Right lobe of liver (tissue), 6 donors: ENCODE results near the gene THSD7B. TPM values are rescaled to one million over a fixed set of nuclear protein-coding genes. Genes with fewer than 3 reads are reported as not detected.

Source experiments
- ATAC-seq, 4 donors: fragments of 200-7000 bp; cut with Tn5 transposase; one replicate each; pipeline ENCODE4 v1.9.1; 2020; ENCODE audit warnings: mild to moderate bottlenecking in 4 of 4, moderate library complexity in 4 of 4
- DNase-seq, 3 donors: peaks; one replicate each; pipeline ENCODE4 v3.0.0-alpha.2; 2020
- H3K27ac ChIP-seq, 3 donors: fragments of 200-600 bp; one replicate each; pipeline ENCODE4 v1.8.0; 2022
- H3K27me3 ChIP-seq, 2 donors: fragments of 200-600 bp; one replicate each; pipeline ENCODE4 v1.8.0; 2022
- H3K36me3 ChIP-seq, 4 donors: fragments of 200-600 bp; sonication (generic) in 1 of 4; one replicate each; pipeline versions ENCODE4 v1.5.1 to v1.8.0; 2017 to 2022; ENCODE audit warnings: control low read depth in 1 of 4
- H3K4me1 ChIP-seq, 4 donors: fragments of 200-600 bp; sonication (generic) in 1 of 4; one replicate each; pipeline versions ENCODE4 v1.5.1 to v1.8.0; 2017 to 2022; ENCODE audit warnings: control low read depth in 1 of 4
- H3K4me3 ChIP-seq, 3 donors: fragments of 200-600 bp; one replicate each; pipeline ENCODE4 v1.8.0; 2022
- H3K9me3 ChIP-seq, 4 donors: fragments of 200-600 bp; sonication (generic) in 1 of 4; one replicate each; pipeline versions ENCODE4 v1.5.1 to v1.8.0; 2017 to 2022; ENCODE audit warnings: control low read depth in 1 of 4
- CTCF ChIP-seq, 4 donors: fragments of 200-600 bp in 3 of 4; fragments of 450-650 bp in 1 of 4; IDR thresholded peaks; one replicate each; pipeline versions ENCODE4 v1.5.1 to v1.8.0; 2016 to 2022; ENCODE audit warnings: antibody characterized with exemption in 4 of 4, mild to moderate bottlenecking in 2 of 4
- POLR2A ChIP-seq: fragments of 450-650 bp; IDR thresholded peaks from one replicate; pipeline ENCODE4 v1.6.1; 2017; ENCODE audit warnings: antibody characterized with exemption, mild to moderate bottlenecking
- WGBS: methylation state at CpG from one replicate; pipeline ENCODE4 v1.1.6; 2018; ENCODE audit warnings: low coverage, low lambda C conversion rate; ENCODE audit not compliant: insufficient coverage; ENCODE audit errors: missing lambda C conversion rate; 5-methylcytosine and 5-hydroxymethylcytosine counted together
- intact Hi-C, 2 donors: fragments of 100-400 bp; cut with DNase I; formaldehyde crosslinking; loops; one replicate each; pipeline versions ENCODE4 v1.11.2 to v1.14.1; 2022
- total RNA-seq, 6 experiments: library from RNA; depleted of rRNA in 2 of 6; stranded (reverse); fragments of >200 nt in 2 of 6; fragmentation: NEBNext Ultra II Directional in 3 of 6; extraction: Animal tissue kit (Norgen Biotek cat#: 25700) in 3 of 6; gene quantifications; one replicate each; pipeline versions ENCODE4 v1.1.0 to v1.2.4, GENCODE V29; 2016 to 2023
- donor health status: DM: no; HTN: yes; CAD: no.
- donor health status: DM: no; HTN: no; CAD: no.
- donor health status: DM: no; HTN: no; CAD: no.
- donor health status: DM: no; HTN: yes; CAD: no.
- donor health status: DM: no; HTN: yes; CAD: no.

Gene THSD7B
- total RNA-seq, 6 experiments from 2014 or later, result 0.07 to 0.89 (median 0.24) TPM

- no peak for TF ChIP-seq CTCF (IDR thresholded peaks at IDR 0.05)
- no peak for TF ChIP-seq POLR2A
- H3K9me3 ChIP-seq, result no peaks in the 10 kb centered on the region
- no peaks in the 10 kb centered on the region for H3K36me3 ChIP-seq
- ATAC-seq (no peak), DNase-seq (no peak)
- intact Hi-C loops, result no loop called here
- H3K4me3 ChIP-seq, result no peak overlapping the region
- 36% methylated on average over 1 of the region's 1 CpG for WGBS
- H3K27ac ChIP-seq, result no peak overlapping the region
- no peaks in the 10 kb centered on the region for H3K4me1 ChIP-seq
- no peaks in the 10 kb centered on the region for H3K27me3 ChIP-seq
Measured at GRCh38 chr2:137181370-137181769, 416.0 kb downstream of the THSD7B start.

DNA sequence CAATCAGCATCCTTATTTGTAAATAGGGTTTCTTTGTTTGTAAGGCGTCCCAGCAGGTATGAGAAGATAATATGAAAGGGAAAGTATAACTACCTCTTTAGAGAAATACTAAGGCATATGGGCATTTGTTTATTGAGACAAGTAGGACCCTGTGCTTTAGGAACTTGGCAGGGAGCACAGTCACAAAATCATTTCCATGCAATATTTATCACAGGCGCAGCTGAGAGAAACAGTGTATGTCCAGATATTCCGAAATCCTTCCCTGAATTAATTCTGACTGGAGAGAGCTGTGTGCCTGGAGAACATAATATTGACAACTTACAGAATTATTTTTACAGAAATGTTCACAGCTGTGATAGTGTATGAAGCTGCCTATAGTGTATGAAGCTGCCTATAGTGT lies 416.7 kb downstream of the THSD7B start:
- intact Hi-C loops, result no loop called here
- Histone ChIP-seq H3K27me3 (no peaks in the 10 kb centered on the region), H3K27ac (no peak overlapping the region), H3K9me3 (no peaks in the 10 kb centered on the region), H3K36me3 (no peaks in the 10 kb centered on the region), H3K4me3 (no peak overlapping the region), H3K4me1 (no peaks in the 10 kb centered on the region)
- DNase-seq (no peak), ATAC-seq (no peak)
- TF ChIP-seq POLR2A (no peak), CTCF (IDR thresholded peaks at IDR 0.05) (no peak)
- 41% methylated on average over 3 of the region's 3 CpGs for WGBS

DNA sequence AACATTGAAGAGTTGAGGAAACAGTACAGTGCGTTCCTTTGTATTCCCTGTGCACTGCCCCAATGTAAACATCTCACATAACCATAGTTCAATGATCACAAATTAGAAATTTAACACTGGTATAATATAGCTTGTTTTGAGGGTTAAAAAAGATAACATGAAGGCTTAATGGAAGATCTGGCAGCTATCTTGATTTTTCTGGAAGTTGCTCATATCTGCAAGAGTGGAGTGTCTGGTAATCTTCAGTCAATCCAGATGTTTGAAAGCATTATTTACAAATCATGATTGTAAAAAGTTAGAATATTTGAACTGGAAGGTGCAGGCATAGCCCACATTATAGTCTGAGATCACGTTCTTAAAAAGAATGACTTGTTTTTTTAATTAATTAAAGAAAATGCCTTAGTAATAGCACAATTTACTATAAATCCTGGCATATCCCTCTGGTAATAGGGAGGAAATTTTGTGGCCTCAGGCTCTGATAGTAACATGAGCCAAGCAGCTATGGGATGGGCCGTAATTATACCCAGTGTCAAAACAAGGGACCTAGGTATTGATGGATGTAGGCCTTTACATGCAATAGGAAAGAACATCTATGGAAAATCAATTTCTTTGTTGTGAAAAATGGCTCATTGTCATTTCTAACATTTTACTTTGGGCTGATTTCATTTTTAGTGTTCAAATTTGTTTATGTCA lies 418.0 kb downstream of the THSD7B start:
- intact Hi-C loops, result no loop called here
- TF ChIP-seq CTCF (IDR thresholded peaks at IDR 0.05), result no peak
- TF ChIP-seq POLR2A, result no peak
- 64% methylated on average over 3 of the region's 3 CpGs for WGBS
- Histone ChIP-seq H3K27me3 (no peaks in the 10 kb centered on the region), H3K4me3 (no peak overlapping the region), H3K9me3 (no peaks in the 10 kb centered on the region), H3K36me3 (no peaks in the 10 kb centered on the region), H3K4me1 (no peaks in the 10 kb centered on the region), H3K27ac (no peak overlapping the region)
- DNase-seq (no peak), ATAC-seq (no peak)

DNA sequence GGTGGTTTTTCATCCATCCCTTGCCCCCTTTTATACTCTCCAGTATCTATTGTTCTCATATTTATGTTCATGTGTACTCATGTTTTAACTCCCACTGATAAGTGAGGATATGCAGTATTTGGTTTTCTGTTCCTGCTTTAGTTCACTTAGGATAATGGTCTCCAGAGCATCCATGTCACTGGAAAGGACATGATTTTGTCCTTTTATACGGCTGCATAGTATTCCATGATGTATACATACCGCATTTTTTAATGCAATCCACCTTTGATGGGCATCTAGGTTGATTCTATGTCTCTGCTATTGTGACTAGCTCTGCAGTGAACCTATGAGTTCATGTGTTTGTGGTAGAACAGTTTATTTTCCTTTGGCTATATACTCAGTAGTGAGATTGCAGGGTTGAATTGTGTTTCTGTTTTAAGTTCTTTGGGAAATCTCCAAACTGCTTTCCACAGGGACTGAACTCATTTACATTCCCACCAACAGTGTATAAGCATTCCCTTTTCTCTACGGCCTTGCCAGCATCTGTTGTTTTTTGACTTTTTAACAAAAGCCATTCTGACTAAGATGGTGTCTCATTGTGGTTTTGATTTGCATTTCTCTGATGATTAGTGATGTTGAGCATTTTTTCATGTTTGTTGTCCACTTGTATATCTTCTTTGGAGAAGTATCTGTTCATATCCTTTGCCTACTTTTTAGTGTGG lies 420.2 kb downstream of the THSD7B start:
- H3K27me3 ChIP-seq, result no peaks in the 10 kb centered on the region
- H3K9me3 ChIP-seq, result no peaks in the 10 kb centered on the region
- H3K4me3 ChIP-seq, result no peak overlapping the region
- ATAC-seq (no peak), DNase-seq (no peak)
- H3K27ac ChIP-seq, result no peak overlapping the region
- H3K36me3 ChIP-seq, result no peaks in the 10 kb centered on the region
- H3K4me1 ChIP-seq, result no peaks in the 10 kb centered on the region
- TF ChIP-seq POLR2A, result no peak
- no peak for TF ChIP-seq CTCF (IDR thresholded peaks at IDR 0.05)
- 68% methylated on average over 3 of the region's 3 CpGs for WGBS
- intact Hi-C loops, result no loop called here
